ENCODE data around the gene APCDD1L.

Gene APCDD1L

DNA sequence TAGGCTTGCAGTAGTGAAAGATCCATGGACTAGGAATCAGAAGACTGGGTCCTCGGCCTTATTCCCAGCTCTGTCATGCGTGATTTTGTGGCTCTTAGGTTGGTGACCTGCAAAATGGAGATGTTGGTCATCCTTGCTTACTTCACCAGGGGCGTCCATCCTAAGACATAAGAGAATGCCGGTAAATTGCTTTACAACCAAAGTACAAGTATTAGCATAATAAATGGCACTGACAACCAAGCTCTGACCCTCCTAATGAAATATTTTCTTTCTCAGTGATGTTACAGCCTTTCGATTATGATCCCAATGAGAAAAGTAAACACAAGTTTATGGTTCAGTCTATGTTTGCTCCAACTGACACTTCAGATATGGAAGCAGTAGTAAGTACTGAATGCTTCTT is 80.9 kb downstream of the APCDD1L start:
- no peak for DNase-seq (ENCODE audit: low read depth)
- TF ChIP-seq, protein P1, sequence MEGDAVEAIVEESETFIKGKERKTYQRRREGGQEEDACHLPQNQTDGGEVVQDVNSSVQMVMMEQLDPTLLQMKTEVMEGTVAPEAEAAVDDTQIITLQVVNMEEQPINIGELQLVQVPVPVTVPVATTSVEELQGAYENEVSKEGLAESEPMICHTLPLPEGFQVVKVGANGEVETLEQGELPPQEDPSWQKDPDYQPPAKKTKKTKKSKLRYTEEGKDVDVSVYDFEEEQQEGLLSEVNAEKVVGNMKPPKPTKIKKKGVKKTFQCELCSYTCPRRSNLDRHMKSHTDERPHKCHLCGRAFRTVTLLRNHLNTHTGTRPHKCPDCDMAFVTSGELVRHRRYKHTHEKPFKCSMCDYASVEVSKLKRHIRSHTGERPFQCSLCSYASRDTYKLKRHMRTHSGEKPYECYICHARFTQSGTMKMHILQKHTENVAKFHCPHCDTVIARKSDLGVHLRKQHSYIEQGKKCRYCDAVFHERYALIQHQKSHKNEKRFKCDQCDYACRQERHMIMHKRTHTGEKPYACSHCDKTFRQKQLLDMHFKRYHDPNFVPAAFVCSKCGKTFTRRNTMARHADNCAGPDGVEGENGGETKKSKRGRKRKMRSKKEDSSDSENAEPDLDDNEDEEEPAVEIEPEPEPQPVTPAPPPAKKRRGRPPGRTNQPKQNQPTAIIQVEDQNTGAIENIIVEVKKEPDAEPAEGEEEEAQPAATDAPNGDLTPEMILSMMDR (conservative IDR thresholded peaks at IDR 0.05; ENCODE audit: control insufficient read depth, insufficient read depth, low read depth, low read length): no peak
- no peak overlapping the region for H3K4me3 ChIP-seq (ENCODE audit: control insufficient read depth, low read depth, low read length)

DNA sequence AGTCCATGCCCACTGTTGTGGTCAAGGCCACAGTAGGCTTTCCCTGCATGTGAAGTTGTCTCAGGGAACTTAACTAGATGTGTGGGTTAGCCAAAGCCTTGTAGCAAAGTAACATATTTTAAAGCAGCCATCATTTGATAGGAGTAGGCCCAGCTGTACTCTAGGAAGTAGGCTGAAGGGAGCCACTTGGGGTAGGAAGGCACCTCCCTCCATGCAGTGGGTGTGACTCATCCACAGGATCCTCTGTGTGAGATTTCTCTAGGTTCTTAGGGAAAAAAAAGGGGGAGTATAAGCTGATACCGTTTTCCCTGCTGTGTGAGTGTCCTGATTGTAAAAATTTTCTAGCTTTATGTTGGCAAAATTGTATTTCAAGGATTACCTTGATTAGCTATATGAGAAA is 81.4 kb downstream of the APCDD1L start:
- TF ChIP-seq, protein P1 (conservative IDR thresholded peaks at IDR 0.05; ENCODE audit: control insufficient read depth, insufficient read depth, low read depth, low read length): no peak
- H3K4me3 ChIP-seq (ENCODE audit: control insufficient read depth, low read depth, low read length): no peak overlapping the region
- DNase-seq (ENCODE audit: low read depth): peak; percentile 81

DNA sequence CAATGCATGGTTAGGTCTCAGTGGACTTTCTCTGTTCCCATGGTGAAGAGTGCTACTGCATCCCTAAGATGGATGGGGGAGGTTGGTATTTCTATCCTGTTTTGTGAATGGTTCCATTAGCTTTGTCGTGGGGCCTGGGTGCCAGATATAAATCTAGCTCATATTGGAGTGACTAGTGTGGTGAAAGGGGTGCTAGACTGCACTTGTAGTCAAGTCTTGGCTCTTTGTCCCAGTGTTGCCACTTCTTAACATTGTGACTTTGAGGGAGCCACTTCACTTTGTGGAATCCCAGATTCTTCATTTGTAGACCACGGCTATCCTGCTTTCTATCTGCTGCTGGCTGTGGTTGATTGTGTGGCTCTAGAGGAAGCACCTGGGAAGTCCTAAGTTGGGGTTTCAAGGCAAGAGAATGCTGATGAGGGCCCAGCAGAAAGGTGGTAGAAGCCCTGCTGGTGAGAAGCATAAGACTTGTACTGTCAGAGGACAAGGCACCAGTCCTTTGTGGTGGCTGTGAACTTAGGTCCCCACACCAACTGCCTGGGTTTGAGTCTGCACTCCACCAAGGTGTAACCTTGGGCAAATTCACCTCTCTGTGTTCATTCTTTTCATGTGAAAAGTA is 82.1 kb downstream of the APCDD1L start:
- no peak overlapping the region for H3K4me3 ChIP-seq (ENCODE audit: control insufficient read depth, low read depth, low read length)
- TF ChIP-seq, protein P1 (conservative IDR thresholded peaks at IDR 0.05; ENCODE audit: control insufficient read depth, insufficient read depth, low read depth, low read length): no peak
- DNase-seq (ENCODE audit: low read depth): no peak

DNA sequence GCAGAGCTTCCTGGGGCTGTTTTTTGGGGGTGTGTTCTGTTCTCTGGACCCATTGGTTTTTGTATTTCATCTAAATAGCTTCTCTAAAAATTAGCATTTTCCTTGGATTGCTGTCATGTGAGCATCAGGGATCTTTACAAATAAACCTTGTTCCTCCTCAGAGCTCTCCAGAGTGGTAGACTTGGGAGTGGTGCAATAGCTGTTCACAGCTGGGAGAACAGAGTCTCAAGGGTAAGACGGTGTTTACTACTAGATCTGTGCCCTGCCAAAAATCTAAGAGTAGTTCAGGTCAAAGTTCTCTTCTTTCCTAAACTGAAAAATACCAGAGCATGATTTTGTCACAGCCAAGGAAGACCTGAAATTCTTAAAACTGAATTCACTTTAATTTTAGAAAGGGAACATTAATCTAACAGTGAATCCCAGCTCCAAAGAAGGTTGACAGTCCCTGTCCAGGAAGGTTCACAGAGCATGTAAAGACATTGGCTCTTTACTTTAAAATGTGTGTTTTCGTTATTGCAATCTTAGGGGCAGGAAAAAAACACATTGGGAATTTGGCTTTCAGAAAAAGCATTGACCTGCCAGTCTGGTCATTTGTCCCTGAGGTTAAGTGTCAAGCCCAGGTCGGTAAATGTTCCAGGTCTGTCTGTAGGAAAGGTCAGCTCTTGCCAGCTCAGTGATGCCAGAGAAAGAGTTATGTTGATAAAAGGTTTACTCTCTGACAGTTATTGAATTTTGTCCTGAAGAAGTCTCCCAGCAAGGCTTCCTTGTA is 82.8 kb downstream of the APCDD1L start:
- H3K4me3 ChIP-seq (ENCODE audit: control insufficient read depth, low read depth, low read length): no peak overlapping the region
- DNase-seq (ENCODE audit: low read depth): peak; percentile 72

DNA sequence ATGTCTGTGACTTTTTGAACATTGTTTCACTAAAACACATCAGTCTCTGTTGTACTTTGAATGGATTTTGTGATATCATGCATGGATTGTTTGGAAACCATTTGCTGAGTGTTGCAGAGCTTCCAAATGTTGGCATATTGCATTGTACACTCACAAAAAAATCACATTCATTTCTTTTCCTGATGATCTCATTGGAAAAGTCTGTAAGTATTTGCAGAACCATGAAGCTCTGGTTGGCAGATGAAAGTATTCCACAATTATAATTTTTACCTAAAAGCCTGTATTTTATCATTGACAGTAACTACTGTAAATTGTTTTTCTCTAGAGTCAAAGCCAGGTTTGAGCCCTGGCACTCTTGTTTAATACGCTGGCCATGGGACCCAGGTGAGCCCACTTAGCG is 84.1 kb downstream of the APCDD1L start:
- no peak for DNase-seq (ENCODE audit: low read depth)

More for the DNA sequence above, 82.8 kb downstream of the APCDD1L start:
- TF ChIP-seq, protein P1 (conservative IDR thresholded peaks at IDR 0.05; ENCODE audit: control insufficient read depth, insufficient read depth, low read depth, low read length): no peak

DNA sequence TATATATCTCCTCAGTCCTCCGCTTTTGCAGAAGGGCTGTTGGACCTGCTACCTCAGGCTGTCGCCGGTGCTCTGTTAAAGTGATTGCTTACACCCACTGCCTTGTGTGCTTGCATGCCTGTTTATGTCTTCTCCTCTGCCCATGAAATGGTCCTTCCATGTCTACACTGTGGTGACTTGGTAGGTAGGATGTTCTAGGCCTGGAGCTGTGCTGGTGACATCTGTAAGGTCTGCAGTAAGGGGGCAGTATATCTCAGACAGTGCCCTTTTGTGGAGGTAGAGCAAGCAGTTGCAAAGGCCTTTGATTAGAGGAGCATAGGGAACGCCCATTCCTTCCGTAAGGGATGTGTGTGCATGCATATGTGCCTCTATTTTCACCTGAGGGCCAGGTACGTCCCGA is 85.9 kb downstream of the APCDD1L start:
- H3K4me3 ChIP-seq (ENCODE audit: control insufficient read depth, low read depth, low read length): no peak overlapping the region
- no peak for DNase-seq (ENCODE audit: low read depth)
- TF ChIP-seq, protein P1 (conservative IDR thresholded peaks at IDR 0.05; ENCODE audit: control insufficient read depth, insufficient read depth, low read depth, low read length): no peak

More for the DNA sequence above, 84.1 kb downstream of the APCDD1L start:
- no peak overlapping the region for H3K4me3 ChIP-seq (ENCODE audit: control insufficient read depth, low read depth, low read length)
- TF ChIP-seq, protein P1 (conservative IDR thresholded peaks at IDR 0.05; ENCODE audit: control insufficient read depth, insufficient read depth, low read depth, low read length): no peak

Data from fibroblast of mammary gland (primary cell).